C1 segment of cervical spinal cord (tissue), 14 donors: ENCODE results near the gene SAMD9L.

Source experiments
- DNase-seq, 14 donors: peaks; one replicate each; lab custom pipeline; 2025; lab: John Stamatoyannopoulos, UW

The SAMD9L gene

GRCh38 chr7:93148144-93148543 is at the start of gene SAMD9L:
Gene SAMD9L (minus strand): TSS chr7:93148385. CDS start chr7:93135971, 12,414 bp downstream.
- no peak for DNase-seq

DNA sequence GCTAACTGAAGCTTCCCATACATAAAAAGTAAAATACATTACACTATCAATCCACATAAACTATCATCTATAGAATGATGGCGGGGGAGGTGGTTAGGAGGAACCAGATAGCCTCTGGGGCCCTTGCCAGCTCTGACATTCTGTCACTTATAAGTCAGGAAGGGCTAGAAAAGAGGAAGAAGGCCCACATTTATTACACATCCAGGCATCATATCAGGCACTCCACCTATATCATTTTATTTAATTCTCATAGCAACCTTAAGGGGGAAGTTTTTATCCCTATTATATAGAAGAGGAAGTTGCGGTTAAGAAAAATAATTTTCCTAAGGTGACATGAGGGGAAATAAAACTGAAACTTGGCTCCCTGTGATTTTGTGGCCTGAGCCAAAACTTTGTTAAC is 48.2 kb upstream of the SAMD9L start:
- no peak for DNase-seq

DNA sequence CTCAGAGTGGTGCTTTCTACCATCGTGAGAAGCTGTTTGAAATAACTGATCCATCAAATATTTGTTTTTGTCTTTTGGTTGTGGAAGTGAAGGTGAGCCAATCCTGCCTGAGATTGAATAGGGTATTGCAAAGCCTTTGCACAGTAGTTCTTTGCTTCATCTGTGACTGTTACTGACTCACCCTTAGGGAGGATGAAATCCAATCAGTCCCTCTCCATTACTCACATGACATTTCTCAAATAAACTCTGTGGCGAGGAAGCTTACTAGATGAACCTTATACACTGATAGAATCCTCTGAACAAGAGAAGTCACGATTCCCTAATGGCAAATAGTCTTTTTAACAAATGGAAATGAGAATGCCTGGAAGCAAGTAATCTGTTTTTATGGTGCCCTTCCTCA is 46.2 kb upstream of the SAMD9L start:
- no peak for DNase-seq

GRCh38 chr7:93188870-93189634 is 40.9 kb upstream of the SAMD9L start:
- DNase-seq: no peak

- no peak for DNase-seq
Measured at GRCh38 chr7:93185303-93186027, 37.3 kb upstream of the SAMD9L start.

GRCh38 chr7:93179173-93179572 is 31.0 kb upstream of the SAMD9L start:
- no peak for DNase-seq

DNA sequence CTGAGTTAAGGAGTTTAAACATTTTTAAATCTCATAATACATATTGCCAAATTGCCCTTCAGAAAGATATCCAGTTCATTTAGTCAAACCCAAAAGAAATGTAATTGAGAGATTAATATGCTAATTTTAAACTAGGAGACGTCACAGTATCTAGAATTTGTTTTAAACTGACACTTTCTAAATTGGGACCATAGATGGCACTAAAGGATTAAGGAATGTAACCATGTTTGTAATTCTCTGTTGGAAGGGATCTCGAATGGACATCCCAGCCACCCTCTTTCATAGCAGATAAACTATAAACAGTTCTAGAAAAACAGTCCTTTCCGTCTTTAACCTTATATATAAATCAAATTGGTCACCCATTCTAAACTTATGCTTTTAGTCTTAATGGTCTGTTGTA is 30.0 kb upstream of the SAMD9L start:
- DNase-seq: no peak

DNA sequence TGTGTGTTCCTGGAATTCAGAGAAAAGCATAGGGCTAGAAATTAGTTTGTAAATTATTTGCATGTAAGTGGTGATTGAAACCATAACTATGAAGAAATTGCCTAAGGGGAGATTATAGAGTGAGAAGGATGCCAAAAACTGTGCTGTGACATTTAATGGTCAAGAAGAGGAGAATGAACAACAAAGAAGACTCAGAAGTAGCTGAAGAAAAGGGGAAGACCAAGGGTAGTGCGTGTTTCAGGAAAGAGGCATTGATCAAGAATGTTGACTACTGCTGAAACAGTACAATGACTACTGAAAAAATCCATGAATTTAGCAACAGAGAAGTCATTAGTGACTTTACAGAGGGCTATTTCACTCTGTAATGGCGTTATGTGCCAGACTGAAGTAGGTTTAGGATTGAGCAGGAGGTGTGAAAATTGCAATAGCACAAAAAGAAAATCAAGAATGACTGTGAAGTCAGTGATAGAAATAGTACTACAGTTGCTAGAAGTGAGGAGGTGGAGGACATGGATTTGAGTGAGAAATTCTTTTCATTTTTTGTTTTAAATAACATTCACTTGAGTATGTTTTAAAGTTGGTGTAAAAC is 28.9 kb upstream of the SAMD9L start:
- no peak for DNase-seq

- DNase-seq: no peak
Measured at GRCh38 chr7:93175219-93175618, 27.0 kb upstream of the SAMD9L start.

DNA sequence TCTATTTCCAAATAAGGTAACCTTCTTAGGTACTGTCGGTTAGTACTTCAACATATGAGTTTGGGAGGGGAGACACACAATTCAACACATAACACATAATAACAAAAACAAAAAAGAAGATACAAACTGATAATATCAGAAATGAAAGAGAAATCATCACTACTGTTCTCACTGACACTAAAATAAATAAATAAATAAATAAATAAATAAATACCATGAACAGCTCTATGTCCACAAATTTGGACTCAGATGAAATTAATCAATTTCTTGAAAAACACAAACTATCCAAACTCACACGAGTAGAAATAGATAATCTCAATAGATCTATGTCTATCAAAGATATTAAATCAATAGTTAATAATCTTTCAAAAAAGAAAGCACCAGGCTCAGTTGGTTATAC is 24.5 kb upstream of the SAMD9L start:
- no peak for DNase-seq

DNA sequence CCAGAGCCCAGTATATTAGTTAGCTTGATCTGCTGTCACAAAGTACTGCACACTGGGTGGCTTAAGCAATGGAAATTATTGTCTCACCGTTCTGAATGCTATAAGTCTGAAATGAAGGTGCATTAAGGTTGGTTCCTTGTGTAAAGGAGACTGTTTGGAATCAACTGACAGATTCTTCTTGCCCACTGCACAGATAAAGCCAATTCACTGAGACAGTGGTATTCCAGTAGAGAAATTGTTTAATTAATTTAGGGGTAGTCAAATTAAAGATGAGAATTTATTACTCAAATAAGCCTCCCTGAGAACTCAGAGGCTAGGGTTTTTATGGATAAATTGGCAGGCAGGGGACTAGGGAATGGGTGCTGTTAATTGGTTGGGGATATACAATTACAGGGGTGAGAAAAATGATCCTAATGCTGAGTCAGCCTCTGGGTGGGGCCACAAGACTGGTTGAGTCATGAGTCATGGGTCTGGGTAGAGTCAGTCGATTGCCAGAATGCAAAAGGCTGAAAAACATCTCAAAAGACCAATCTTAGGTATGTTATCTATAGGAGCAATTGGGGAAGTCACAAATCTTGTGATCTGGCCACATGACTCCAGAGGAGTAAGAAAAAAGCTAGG is 23.5 kb upstream of the SAMD9L start:
- no peak for DNase-seq

DNA sequence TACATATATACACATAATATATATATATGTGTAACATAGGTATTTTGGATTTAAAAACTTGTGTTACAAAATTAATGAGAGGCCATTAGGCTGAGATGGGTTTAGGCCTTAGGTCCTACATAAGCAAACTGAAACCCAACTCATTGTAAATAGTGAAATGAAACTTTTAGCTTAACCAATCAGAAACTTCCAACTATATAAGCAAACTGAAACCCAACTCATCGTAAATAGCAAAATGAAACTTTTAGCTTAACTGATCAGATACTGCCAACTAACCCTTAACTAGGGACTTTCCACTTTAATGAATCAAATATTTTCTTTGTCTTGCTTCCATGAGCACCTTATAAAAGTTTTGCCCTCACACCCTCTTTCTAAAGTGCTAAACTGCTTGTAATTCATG is 17.3 kb upstream of the SAMD9L start:
- DNase-seq: no peak

DNA sequence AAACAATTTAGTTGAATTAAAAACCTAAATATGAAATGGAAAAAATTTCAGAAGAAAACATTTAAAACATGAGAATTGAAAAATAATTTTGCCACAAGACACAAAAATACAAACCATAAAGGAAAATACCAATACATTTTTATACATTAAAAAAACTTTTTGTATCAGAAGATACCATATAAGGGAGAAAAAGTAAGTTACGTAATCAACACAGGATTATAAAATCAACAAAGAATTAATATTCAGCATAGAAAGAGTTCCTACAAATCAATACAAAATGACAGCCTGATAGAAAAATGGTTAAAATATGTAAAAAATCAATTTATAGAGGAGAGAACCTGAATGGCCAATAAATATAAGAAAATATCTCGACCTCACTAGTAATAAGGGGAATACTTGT is 16.6 kb upstream of the SAMD9L start:
- no peak for DNase-seq

DNA sequence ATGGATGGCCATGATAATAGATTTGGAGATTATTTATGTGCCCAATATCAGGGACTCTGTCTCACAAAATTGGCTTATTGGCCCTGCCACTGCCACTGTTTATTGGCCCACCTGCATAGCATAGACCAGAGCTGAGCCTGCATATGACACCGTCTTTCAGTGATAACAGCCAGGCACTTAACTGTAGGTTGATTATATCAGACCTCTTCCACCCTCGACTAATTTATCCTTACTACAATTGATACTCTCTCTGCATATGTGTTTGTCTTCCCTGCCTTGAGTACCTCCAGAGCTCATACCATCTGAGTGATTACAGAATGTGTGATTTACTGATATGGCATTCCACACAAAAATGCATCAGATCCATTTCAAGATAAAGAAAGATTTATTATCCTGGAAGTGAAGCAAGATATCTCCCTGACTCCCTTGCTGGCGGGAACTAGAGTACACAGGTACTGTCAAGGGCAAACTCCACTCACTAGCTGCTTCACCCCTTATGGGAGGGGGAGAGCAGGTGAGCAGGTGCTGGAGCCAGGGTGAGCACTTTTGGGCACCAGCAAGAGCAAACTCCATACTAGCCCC is 13.1 kb upstream of the SAMD9L start:
- DNase-seq: no peak

DNA sequence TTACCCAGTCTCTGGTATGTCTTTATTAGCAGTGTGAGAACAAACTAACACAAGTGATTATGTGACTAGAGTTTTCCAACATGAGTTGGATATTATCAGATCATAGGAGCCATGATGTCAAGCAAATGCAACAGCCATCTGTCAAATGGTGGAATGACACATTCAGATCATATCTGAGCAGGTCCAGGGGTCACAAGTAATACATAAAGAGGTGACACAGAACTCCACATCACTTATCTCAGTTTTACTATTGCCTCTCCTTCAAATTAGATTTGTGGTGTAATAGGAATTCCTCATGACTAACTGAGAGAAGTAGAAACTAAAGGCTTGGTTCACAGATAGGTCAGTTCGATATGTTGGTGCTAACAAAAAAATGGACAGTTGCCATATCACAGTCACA is 12.2 kb upstream of the SAMD9L start:
- DNase-seq: no peak

- no peak for DNase-seq
Measured at GRCh38 chr7:93159490-93159889, 11.3 kb upstream of the SAMD9L start.

- DNase-seq: no peak
Measured at GRCh38 chr7:93156884-93157283, 8.7 kb upstream of the SAMD9L start.

DNA sequence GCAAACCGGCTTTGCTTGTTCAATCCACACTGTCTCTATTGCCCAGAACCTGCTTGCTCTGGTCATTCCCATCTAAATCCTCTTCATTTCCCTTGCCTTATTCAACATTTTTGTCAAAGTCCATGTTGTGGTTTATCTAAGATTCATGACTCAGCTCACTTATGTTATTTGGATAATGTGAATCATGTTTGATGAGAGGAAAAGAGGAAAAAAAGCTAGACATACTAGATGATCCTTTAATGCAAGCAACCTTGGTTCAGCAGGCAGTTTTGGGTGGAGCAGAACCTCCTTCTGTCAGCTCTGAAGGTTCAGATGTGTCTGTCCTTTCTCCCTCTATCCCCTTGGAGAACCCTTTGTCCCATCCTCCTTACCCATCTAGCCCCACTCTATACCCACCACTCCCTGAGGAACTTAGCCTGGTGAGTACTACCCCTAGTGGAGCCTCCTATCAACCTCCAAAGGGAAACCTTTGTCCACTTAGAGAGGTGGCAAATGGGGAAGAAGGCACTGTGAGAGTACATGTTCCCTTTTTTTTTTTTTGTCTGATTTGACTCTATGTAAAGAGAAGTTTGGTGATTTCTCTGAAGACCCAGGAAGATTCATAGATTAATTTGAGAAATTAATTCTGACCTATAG is 2.1 kb upstream of the SAMD9L start:
- DNase-seq: no peak

GRCh38 chr7:93148727-93149126 is 542 bp upstream of the SAMD9L start:
- no peak for DNase-seq

DNA sequence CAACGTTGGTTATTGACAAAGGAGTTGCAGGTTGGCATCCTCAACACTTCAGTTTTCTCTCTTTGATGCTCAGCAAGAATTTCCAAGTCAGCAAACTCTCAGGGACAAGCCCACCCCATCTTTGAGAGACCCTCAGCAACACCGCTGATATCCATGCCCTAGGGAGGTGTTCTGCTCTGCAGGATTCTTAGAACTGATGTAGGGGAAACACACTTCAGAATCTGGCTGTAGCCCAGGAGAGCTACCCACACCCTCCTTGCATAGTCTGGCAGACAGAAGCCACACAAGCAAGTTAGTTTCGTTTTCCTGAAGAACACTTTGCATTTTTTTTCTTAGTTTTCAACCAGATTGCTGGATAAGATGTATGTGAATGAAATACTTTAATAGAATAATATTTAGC is 822 bp downstream of the SAMD9L start:
- DNase-seq: peak in 2 of 14 donors; percentile 2 to 4

- peak in 2 of 14 donors; percentile 1 to 4 for DNase-seq
Measured at GRCh38 chr7:93146472-93147141, 1.6 kb downstream of the SAMD9L start.
